ENCODE measurements around the gene BTD. TPM values are rescaled to one million over a fixed set of nuclear protein-coding genes. Genes with fewer than 3 reads are reported as not detected.

BTD gene
- total RNA-seq, 1 donor from 2014 or later = 15.3 TPM

DNA sequence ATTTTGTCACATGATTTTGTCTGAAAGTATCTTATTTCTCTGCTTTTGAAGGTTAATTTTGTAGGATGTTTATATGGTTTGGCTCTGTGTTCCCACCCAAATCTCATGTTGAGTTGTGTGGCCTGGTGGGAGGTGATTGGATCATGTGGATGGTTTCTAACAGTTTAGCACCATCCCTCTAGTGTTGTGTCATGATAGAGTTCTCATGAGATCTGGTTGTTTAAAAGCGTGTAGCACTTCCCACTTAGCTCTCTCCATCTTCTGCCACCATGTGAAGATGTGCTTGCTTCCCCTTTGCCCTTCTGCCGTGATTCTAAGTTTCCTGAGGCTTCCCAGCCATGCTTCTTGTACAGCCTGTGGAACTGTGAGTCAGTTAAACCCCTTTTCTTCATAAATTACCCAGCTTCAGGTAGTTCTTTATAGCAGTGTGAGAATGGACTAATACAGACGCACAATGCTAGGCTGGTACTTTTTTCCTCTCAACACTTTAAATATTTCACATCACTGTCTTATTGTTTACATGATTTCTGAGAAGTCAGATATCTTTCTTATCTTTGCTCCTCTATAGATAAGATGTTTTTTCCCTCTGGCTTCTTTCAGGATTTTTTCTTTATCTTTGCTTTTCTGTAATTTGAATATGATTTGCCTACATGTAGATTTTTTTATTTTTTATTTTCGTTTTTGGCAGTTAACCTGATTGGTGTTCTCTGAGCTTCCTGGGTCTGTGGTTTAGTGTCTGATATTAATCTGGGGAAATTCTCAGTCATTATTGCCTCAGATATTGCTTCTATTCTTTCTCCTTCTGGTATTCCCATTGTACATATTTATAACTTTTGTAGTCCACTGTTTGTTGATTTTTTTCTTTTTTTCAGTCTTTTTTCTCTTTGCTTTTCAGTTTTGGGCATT lies 22.2 kb downstream of the BTD start:
- H3K27me3 ChIP-seq (ENCODE audit: control insufficient read depth, insufficient read depth, low read length) = no peaks in the 10 kb centered on the region
- no peak overlapping the region for H3K4me3 ChIP-seq (ENCODE audit: low read depth, low read length)
- DNase-seq (ENCODE audit: low read depth) = no peak
- H3K36me3 ChIP-seq (ENCODE audit: control insufficient read depth, insufficient read depth, low read length) = no peaks in the 10 kb centered on the region
- TF ChIP-seq, protein P1, sequence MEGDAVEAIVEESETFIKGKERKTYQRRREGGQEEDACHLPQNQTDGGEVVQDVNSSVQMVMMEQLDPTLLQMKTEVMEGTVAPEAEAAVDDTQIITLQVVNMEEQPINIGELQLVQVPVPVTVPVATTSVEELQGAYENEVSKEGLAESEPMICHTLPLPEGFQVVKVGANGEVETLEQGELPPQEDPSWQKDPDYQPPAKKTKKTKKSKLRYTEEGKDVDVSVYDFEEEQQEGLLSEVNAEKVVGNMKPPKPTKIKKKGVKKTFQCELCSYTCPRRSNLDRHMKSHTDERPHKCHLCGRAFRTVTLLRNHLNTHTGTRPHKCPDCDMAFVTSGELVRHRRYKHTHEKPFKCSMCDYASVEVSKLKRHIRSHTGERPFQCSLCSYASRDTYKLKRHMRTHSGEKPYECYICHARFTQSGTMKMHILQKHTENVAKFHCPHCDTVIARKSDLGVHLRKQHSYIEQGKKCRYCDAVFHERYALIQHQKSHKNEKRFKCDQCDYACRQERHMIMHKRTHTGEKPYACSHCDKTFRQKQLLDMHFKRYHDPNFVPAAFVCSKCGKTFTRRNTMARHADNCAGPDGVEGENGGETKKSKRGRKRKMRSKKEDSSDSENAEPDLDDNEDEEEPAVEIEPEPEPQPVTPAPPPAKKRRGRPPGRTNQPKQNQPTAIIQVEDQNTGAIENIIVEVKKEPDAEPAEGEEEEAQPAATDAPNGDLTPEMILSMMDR (IDR thresholded peaks at IDR 0.05; ENCODE audit: insufficient read depth, low read length, poor library complexity, severe bottlenecking) = no peak

DNA sequence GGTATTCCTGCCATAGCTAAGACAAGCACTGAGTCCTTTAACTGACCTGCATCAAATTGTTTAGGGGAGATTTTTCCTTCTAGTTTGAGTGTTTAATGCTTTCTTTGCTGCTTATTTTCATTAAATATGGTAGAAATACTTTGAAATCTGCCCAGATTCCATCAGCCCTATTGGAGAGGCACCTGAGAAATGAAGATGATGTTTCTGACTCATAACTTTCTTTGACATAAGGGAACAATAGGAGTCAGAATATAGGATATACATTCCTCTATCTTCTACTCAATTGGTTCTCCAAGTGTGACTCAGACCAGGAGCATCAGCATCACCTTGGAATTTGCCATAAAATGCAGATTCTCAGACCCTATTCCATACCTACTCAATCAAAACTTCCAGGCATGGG lies 27.4 kb downstream of the BTD start:
- no peaks in the 10 kb centered on the region for H3K27me3 ChIP-seq (ENCODE audit: control insufficient read depth, insufficient read depth, low read length)
- DNase-seq (ENCODE audit: low read depth) = no peak
- no peak overlapping the region for H3K4me3 ChIP-seq (ENCODE audit: low read depth, low read length)
- no peaks in the 10 kb centered on the region for H3K36me3 ChIP-seq (ENCODE audit: control insufficient read depth, insufficient read depth, low read length)
- TF ChIP-seq, protein P1 (IDR thresholded peaks at IDR 0.05; ENCODE audit: insufficient read depth, low read length, poor library complexity, severe bottlenecking) = no peak

DNA sequence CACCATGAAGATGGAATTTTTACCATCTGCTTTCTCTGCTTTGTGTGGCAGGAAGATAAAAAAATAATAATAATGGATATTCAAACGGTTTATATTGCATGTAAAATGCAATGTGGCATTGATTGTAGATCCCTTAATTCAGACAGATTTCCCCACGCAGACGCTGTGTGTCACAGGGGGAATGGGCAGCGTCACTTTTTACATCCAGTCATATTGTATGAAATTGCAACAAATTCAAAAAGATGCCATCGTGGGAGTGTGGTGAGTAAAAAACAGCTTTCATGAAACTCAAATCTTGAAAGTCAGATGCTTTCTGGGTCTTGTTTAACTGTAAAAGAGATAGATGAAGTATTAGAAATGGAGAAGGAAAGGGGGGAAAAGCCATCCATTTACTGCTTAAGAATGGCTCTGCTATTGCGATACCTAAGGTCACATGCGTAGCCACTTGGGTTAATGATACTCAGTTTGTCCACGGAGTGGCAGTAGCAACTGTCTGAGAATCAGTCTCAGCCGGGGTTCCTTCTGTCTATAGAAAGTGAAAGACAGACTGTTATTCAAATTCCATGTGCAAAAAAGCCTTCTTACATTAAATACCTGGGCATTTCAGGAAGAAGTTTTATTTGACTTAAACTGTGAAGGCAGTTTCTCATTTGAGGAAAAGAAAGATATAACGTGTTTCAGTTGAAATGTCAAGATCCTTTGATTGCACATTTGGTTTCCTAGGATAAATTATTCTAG lies 28.5 kb downstream of the BTD start:
- H3K27me3 ChIP-seq (ENCODE audit: control insufficient read depth, insufficient read depth, low read length) = no peaks in the 10 kb centered on the region
- no peak overlapping the region for H3K4me3 ChIP-seq (ENCODE audit: low read depth, low read length)
- DNase-seq (ENCODE audit: low read depth) = peak; percentile 52
- no peaks in the 10 kb centered on the region for H3K36me3 ChIP-seq (ENCODE audit: control insufficient read depth, insufficient read depth, low read length)
- TF ChIP-seq, protein P1 (IDR thresholded peaks at IDR 0.05; ENCODE audit: insufficient read depth, low read length, poor library complexity, severe bottlenecking) = peak; percentile 69

DNA sequence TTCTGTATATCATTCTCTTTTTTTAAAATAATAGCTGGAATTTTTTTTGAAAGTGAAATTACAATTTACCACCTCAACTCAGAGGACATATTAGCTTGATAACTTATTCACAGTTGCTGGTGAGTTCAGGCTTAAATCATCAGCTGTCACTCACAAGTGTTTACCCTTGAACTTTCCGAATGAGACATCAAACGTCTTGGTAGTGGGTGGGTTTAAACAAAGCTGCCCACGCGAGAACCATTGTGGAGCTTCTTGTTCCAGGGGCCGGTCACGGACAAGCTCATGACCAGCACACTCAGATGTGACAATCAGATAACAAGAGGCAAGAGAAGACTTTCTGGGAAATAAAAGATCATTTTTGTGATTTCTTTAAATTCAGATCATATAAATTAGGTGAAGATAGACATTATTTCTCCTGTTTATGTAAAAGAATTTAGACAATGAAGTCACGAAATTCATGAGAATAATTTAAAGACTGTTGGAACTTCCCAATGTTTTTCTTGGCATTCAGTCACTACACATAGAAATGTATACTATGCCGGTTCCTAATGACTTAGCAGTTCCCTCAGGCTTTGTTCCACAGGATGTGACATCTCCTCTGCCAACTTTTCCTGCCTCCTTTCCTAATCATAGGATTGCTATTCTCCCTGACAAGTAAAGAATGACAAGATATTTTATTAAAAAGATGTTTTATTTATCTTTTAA lies 29.3 kb downstream of the BTD start:
- no peaks in the 10 kb centered on the region for H3K36me3 ChIP-seq (ENCODE audit: control insufficient read depth, insufficient read depth, low read length)
- TF ChIP-seq, protein P1 (IDR thresholded peaks at IDR 0.05; ENCODE audit: insufficient read depth, low read length, poor library complexity, severe bottlenecking) = no peak
- peak; percentile 26 for DNase-seq (ENCODE audit: low read depth)
- no peaks in the 10 kb centered on the region for H3K27me3 ChIP-seq (ENCODE audit: control insufficient read depth, insufficient read depth, low read length)
- no peak overlapping the region for H3K4me3 ChIP-seq (ENCODE audit: low read depth, low read length)

DNA sequence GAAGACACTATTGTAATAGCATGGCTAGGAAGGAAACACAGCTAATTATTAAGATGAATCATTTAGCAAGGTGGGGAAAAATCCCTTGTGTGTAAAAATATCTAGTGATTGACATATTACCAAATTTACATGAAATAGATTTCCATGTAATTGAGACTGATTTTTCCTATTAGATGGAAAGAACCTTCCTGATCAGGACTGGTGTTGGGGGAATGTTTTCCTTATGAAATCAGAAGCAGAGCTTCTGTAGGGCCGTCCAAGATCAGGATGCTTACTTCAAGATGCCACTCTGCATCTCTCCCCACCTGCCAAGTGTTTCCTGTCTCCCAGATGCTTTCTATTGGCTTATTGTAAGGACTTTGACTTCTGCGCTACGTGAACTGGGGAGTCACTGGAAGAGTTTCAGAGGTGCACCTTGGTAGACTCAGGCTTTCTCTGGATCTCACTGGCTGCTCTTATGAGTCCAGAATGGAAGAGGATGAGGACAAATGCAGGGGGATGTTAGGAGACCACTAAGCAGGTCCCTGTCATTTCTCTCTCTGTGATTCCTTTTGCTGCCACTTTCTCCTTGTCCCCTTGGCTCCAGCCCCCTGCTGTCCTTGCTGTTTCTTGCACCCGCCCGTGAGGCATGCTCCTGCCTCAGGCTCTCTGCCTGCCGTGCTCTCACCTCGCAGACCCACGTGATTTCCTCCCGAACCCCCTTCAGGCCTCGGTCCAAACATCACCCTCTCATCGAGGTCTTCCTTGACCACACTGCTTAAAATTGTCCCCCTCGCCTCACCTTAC lies 30.1 kb downstream of the BTD start:
- Histone ChIP-seq H3K36me3 (ENCODE audit: control insufficient read depth, insufficient read depth, low read length) (no peaks in the 10 kb centered on the region), H3K27me3 (ENCODE audit: control insufficient read depth, insufficient read depth, low read length) (no peaks in the 10 kb centered on the region), H3K4me3 (ENCODE audit: low read depth, low read length) (no peak overlapping the region)
- no peak for DNase-seq (ENCODE audit: low read depth)
- TF ChIP-seq, protein P1 (IDR thresholded peaks at IDR 0.05; ENCODE audit: insufficient read depth, low read length, poor library complexity, severe bottlenecking) = no peak
